H1 (cell line): Measurements from ENCODE around the gene SLC2A13. TPM values are rescaled to one million over a fixed set of nuclear protein-coding genes. Genes with fewer than 3 reads are reported as not detected.

Experiments
- CTCF ChIA-PET: fragments of 300-600 bp; sonication (Branson Sonifier 250); formaldehyde crosslinking; loops from one replicate; lab custom pipeline; 2021; ENCODE audit not compliant: partially characterized antibody; lab: Charles Lee
- POLR2A ChIA-PET: fragments of 300-600 bp; sonication (Branson Sonifier 250); formaldehyde crosslinking; loops from one replicate; lab custom pipeline; 2021; ENCODE audit warnings: inconsistent platforms; ENCODE audit not compliant: partially characterized antibody; lab: Charles Lee
- DNase-seq, 2 experiments: peaks; one replicate each; pipeline versions ENCODE4 v3.0.0 to v3.0.0-alpha.2; 2010 to 2022; ENCODE audit warnings: low spot score in 2 of 2, low read depth in 1 of 2, mixed read lengths in 1 of 2
- FAIRE-seq: peaks from 2 replicates; lab custom pipeline; 2011; peaks lifted over from hg19 to GRCh38; lab: Jason Lieb, UNC
- H2AFZ ChIP-seq: 2 replicates; pipeline ENCODE4 v1.8.1; 2012; ENCODE audit warnings: low read length, inconsistent platforms
- H2AK5ac ChIP-seq: 2 replicates; pipeline ENCODE4 v1.6.1; 2013; ENCODE audit warnings: low read depth, low read length
- H2BK120ac ChIP-seq: replicated peaks from 2 replicates; pipeline ENCODE3; 2013; ENCODE audit warnings: low read depth, low read length, inconsistent platforms
- H2BK12ac ChIP-seq: 2 replicates; pipeline ENCODE4 v1.6.1; 2013; ENCODE audit warnings: low read depth, low read length
- H2BK15ac ChIP-seq: 2 replicates; pipeline ENCODE4 v1.6.1; 2013; ENCODE audit warnings: low read length
- H2BK20ac ChIP-seq: 2 replicates; pipeline ENCODE4 v1.6.1; 2013; ENCODE audit warnings: low read length
- H2BK5ac ChIP-seq: 2 replicates; pipeline ENCODE4 v1.6.1; 2013; ENCODE audit warnings: low read depth, low read length
- H3K14ac ChIP-seq: 2 replicates; pipeline ENCODE4 v1.6.1; 2013; ENCODE audit warnings: inconsistent platforms; ENCODE audit not compliant: insufficient read length
- H3K18ac ChIP-seq: 2 replicates; pipeline ENCODE4 v1.6.1; 2013; ENCODE audit warnings: low read length; ENCODE audit errors: extremely low read depth
- H3K23ac ChIP-seq: 2 replicates; pipeline ENCODE4 v1.6.1; 2013; ENCODE audit warnings: inconsistent platforms; ENCODE audit not compliant: insufficient read length
- H3K23me2 ChIP-seq: 2 replicates; pipeline ENCODE4 v1.6.1; 2013; ENCODE audit warnings: low read depth, low read length
- H3K27ac ChIP-seq: 2 replicates; pipeline ENCODE4 v1.6.1; 2011; ENCODE audit warnings: low read depth, low read length, inconsistent platforms
- H3K27me3 ChIP-seq, 4 experiments: replicated peaks in 1 of 4; 1 replicate in 1 of 4; 2 replicates in 3 of 4; pipeline versions ENCODE4 v1.6.1 to v1.8.1; 2011 to 2013; ENCODE audit warnings: low read length in 3 of 4, mild to moderate bottlenecking in 3 of 4, inconsistent platforms in 2 of 4, mixed read lengths in 2 of 4, moderate library complexity in 1 of 4; ENCODE audit not compliant: control insufficient read depth in 3 of 4, insufficient read depth in 3 of 4; ENCODE audit errors: extremely low read depth in 1 of 4
- H3K36me3 ChIP-seq, 4 experiments: 2 replicates each; pipeline versions ENCODE4 v1.6.1 to v1.8.1; 2011 to 2013; ENCODE audit warnings: mild to moderate bottlenecking in 4 of 4, low read length in 3 of 4, moderate library complexity in 2 of 4, control low read depth in 1 of 4, inconsistent platforms in 1 of 4; ENCODE audit not compliant: insufficient read depth in 4 of 4, control insufficient read depth in 2 of 4
- H3K4ac ChIP-seq: replicated peaks from 2 replicates; pipeline ENCODE3; 2013; ENCODE audit warnings: low read length, low read depth, mixed read lengths, inconsistent platforms; ENCODE audit not compliant: insufficient read length
- H3K4me1 ChIP-seq, 4 experiments: replicated peaks in 1 of 4; 1 replicate in 1 of 4; 2 replicates in 3 of 4; pipeline versions ENCODE4 v1.6.1 to v1.8.1; 2011 to 2013; ENCODE audit warnings: low read length in 3 of 4, inconsistent platforms in 2 of 4, mixed read lengths in 1 of 4; ENCODE audit not compliant: insufficient read depth in 4 of 4, control insufficient read depth in 3 of 4
- H3K4me2 ChIP-seq, 2 experiments: 2 replicates each; pipeline versions ENCODE4 v1.6.1 to v1.8.1; 2011 to 2013; ENCODE audit warnings: low read depth in 2 of 2, low read length in 2 of 2, control low read depth in 1 of 2, inconsistent platforms in 1 of 2, mild to moderate bottlenecking in 1 of 2; ENCODE audit not compliant: insufficient read depth in 1 of 2
- H3K4me3 ChIP-seq, 4 experiments: fragments of 200-600, 300-600 bp in 1 of 4; sonication (generic), shearing (Covaris generic), sonication (Bioruptor Twin) in 1 of 4; 2 replicates each; pipeline versions ENCODE4 v1.5.1 to v1.8.1; 2011 to 2016; ENCODE audit warnings: low read length in 4 of 4, low read depth in 3 of 4, control low read depth in 2 of 4, inconsistent platforms in 2 of 4, mild to moderate bottlenecking in 2 of 4, mixed read lengths in 1 of 4, moderate library complexity in 1 of 4; ENCODE audit not compliant: insufficient read depth in 2 of 4; ENCODE audit errors: extremely low read depth in 1 of 4
- H3K56ac ChIP-seq: replicated peaks from 2 replicates; pipeline ENCODE3; 2013; ENCODE audit warnings: low read depth, mild to moderate bottlenecking, mixed read lengths, low read length, inconsistent platforms; ENCODE audit not compliant: insufficient read length
- H3K79me1 ChIP-seq: 2 replicates; pipeline ENCODE4 v1.6.1; 2013; ENCODE audit warnings: low read depth, low read length, control low read depth
- H3K79me2 ChIP-seq, 2 experiments: 2 replicates each; pipeline versions ENCODE4 v1.6.1 to v1.8.1; 2012 to 2013; ENCODE audit warnings: low read length in 2 of 2, mild to moderate bottlenecking in 2 of 2, inconsistent platforms in 1 of 2; ENCODE audit not compliant: insufficient read depth in 2 of 2, control insufficient read depth in 1 of 2
- H3K9ac ChIP-seq, 4 experiments: replicated peaks in 1 of 4; 1 replicate in 1 of 4; 2 replicates in 3 of 4; pipeline versions ENCODE4 v1.6.1 to v1.8.1; 2011 to 2013; ENCODE audit warnings: low read depth in 3 of 4, low read length in 3 of 4, control low read depth in 2 of 4, mild to moderate bottlenecking in 2 of 4, moderate library complexity in 2 of 4, inconsistent platforms in 1 of 4; ENCODE audit errors: extremely low read depth in 1 of 4
- H3K9me3 ChIP-seq, 2 experiments: 2 replicates each; pipeline versions ENCODE4 v1.6.1 to v1.8.1; 2012 to 2013; ENCODE audit warnings: mild to moderate bottlenecking in 2 of 2, moderate library complexity in 2 of 2, control low read depth in 1 of 2, inconsistent platforms in 1 of 2, low read depth in 1 of 2, low read length in 1 of 2, mixed read lengths in 1 of 2; ENCODE audit not compliant: insufficient read depth in 2 of 2
- H4K20me1 ChIP-seq, 2 experiments: replicated peaks in 1 of 2; 2 replicates each; pipeline versions ENCODE3 to v1.8.1; 2011 to 2013; ENCODE audit warnings: inconsistent platforms in 2 of 2, low read length in 2 of 2, mild to moderate bottlenecking in 1 of 2; ENCODE audit not compliant: insufficient read depth in 2 of 2, control insufficient read depth in 1 of 2
- H4K5ac ChIP-seq: 2 replicates; pipeline ENCODE4 v1.6.1; 2013; ENCODE audit warnings: low read length, low read depth, mixed read lengths, inconsistent platforms; ENCODE audit not compliant: insufficient read length
- H4K8ac ChIP-seq: 2 replicates; pipeline ENCODE4 v1.8.0; 2013; ENCODE audit warnings: mild to moderate bottlenecking, moderate library complexity, low read length, inconsistent platforms; ENCODE audit not compliant: insufficient read depth; ENCODE audit errors: extremely low read depth
- H4K91ac ChIP-seq: replicated peaks from 2 replicates; pipeline ENCODE3; 2013; ENCODE audit warnings: low read length, mixed read lengths, inconsistent platforms; ENCODE audit not compliant: insufficient read length
- BRCA1 ChIP-seq: IDR thresholded peaks from 2 replicates; pipeline ENCODE4 v1.6.1; 2012; ENCODE audit warnings: low read depth, low read length, improper control_type of control experiment
- CBX8 ChIP-seq: fragments of 300-800, 300-1000 bp; sonication (generic); IDR thresholded peaks from 2 replicates; pipeline ENCODE4 v1.7.1; 2016; ENCODE audit warnings: low read depth, low read length, borderline replicate concordance
- CHD1 ChIP-seq: IDR thresholded peaks from 2 replicates; pipeline ENCODE4 v1.6.1; 2012; ENCODE audit warnings: low read depth, low read length, improper control_type of control experiment
- EGR1 ChIP-seq: IDR thresholded peaks from 2 replicates; pipeline ENCODE4 v1.6.1; 2011; ENCODE audit warnings: low read depth, low read length, borderline replicate concordance
- EZH2 ChIP-seq: fragments of 200-600 bp; sonication (generic); IDR thresholded peaks from 2 replicates; pipeline ENCODE4 v1.7.1; 2012; ENCODE audit warnings: low read depth, mild to moderate bottlenecking, moderate library complexity, low read length, inconsistent platforms; ENCODE audit not compliant: severe bottlenecking
- GTF2F1 ChIP-seq: IDR thresholded peaks from 2 replicates; pipeline ENCODE4 v1.6.1; 2012; ENCODE audit warnings: low read depth, low read length, improper control_type of control experiment, borderline replicate concordance
- HDAC2 ChIP-seq, 2 experiments: fragments of 300-600 bp in 1 of 2; sonication (generic) in 1 of 2; IDR thresholded peaks; 2 replicates each; pipeline ENCODE4 v1.6.1; 2011 to 2012; ENCODE audit warnings: low read depth in 2 of 2, low read length in 2 of 2, mild to moderate bottlenecking in 2 of 2, moderate library complexity in 2 of 2, borderline replicate concordance in 1 of 2, inconsistent platforms in 1 of 2
- HDAC6 ChIP-seq: IDR thresholded peaks from one replicate; pipeline ENCODE4 v1.7.1; 2012; ENCODE audit warnings: low read depth, mild to moderate bottlenecking, inconsistent platforms, low read length, moderate library complexity
- JUND ChIP-seq: IDR thresholded peaks from 2 replicates; pipeline ENCODE4 v1.6.1; 2011; ENCODE audit warnings: mild to moderate bottlenecking, improper control_type of control experiment, low read length
- KDM5A ChIP-seq: fragments of 200-600 bp; IDR thresholded peaks from 2 replicates; pipeline ENCODE4 v1.7.1; 2012; ENCODE audit warnings: mild to moderate bottlenecking, low read length, inconsistent platforms, mixed read lengths
- MAFK ChIP-seq: IDR thresholded peaks from 2 replicates; pipeline ENCODE4 v1.6.1; 2012; ENCODE audit warnings: low read depth, mild to moderate bottlenecking, improper control_type of control experiment, low read length
- POU5F1 ChIP-seq: IDR thresholded peaks from 2 replicates; pipeline ENCODE4 v1.6.1; 2011; ENCODE audit warnings: low read depth, mild to moderate bottlenecking, low read length, moderate library complexity
- SIRT6 ChIP-seq: IDR thresholded peaks from one replicate; pipeline ENCODE4 v1.7.1; 2012; ENCODE audit warnings: low read length, inconsistent platforms
- SP1 ChIP-seq: IDR thresholded peaks from 2 replicates; pipeline ENCODE4 v1.6.1; 2011; ENCODE audit warnings: low read depth, low read length
- TEAD4 ChIP-seq: IDR thresholded peaks from 2 replicates; pipeline ENCODE4 v1.6.1; 2012; ENCODE audit warnings: low read depth, low read length, inconsistent platforms, mixed read lengths
- ZNF274 ChIP-seq: IDR thresholded peaks from 2 replicates; pipeline ENCODE4 v1.7.0; 2012; ENCODE audit warnings: low read length, borderline replicate concordance; ENCODE audit errors: extremely low read depth
- WGBS, 2 experiments: shearing (Covaris generic) in 1 of 2; methylation state at CpG; one replicate each; pipeline versions ENCODE4 v1.1.6 to v1.1.7; 2013 to 2015; ENCODE audit warnings: low lambda C conversion rate in 2 of 2, mixed read lengths in 2 of 2, inconsistent platforms in 1 of 2, low coverage in 1 of 2, missing lambda C conversion rate in 1 of 2; ENCODE audit not compliant: insufficient replicate concordance in 2 of 2, insufficient coverage in 1 of 2, insufficient read length in 1 of 2; ENCODE audit errors: extremely low coverage in 1 of 2, missing lambda C conversion rate in 1 of 2; 5-methylcytosine and 5-hydroxymethylcytosine counted together
- polyA plus RNA-seq, 7 experiments: library from polyadenylated mRNA; depleted of rRNA in 3 of 7; stranded (reverse) in 5 of 7; unstranded in 2 of 7; fragments of >200 nt in 5 of 7; fragments of 200-250 nt in 2 of 7; gene quantifications; 1 replicate in 5 of 7; 2 replicates in 1 of 7; 4 replicates in 1 of 7; pipeline versions ENCODE4 v1.2.1 to v1.2.3, GENCODE V29; 2011 to 2013; ENCODE audit warnings: missing spikeins in 2 of 7, mixed read lengths in 2 of 7
- total RNA-seq: library from RNA; stranded (reverse); fragmentation: NEBNext Ultra II Directional; extraction: Animal tissue kit (Norgen Biotek cat#: 25700); gene quantifications from 2 replicates; pipeline ENCODE4 v1.2.1, GENCODE V29; 2021

The SLC2A13 gene
- total and polyA plus RNA-seq, 2 of the 8 experiments (the other 6 are each of a cell fraction or from before 2014, with no cell fraction given), result 2.8 to 9.6 TPM

- Histone ChIP-seq H3K56ac (no peak overlapping the region), H3K4me2 (no peak overlapping the region), H2BK5ac (no peak overlapping the region), H3K27me3 (no peaks in the 10 kb centered on the region), H3K23ac (no peak overlapping the region), H3K36me3 (no peaks in the 10 kb centered on the region), H2AFZ (no peak overlapping the region), H3K4me1 (no peaks in the 10 kb centered on the region), H4K20me1 (no peaks in the 10 kb centered on the region), H3K9me3 (no peaks in the 10 kb centered on the region), H4K5ac (no peak overlapping the region), H3K9ac (no peak overlapping the region), H3K18ac (no peak overlapping the region), H2BK12ac (no peak overlapping the region), H2AK5ac (no peak overlapping the region), H3K4me3 (no peak overlapping the region), H2BK20ac (no peak overlapping the region), H3K79me1 (no peaks in the 10 kb centered on the region), H3K79me2 (no peaks in the 10 kb centered on the region), H3K4ac (no peak overlapping the region), H2BK15ac (no peak overlapping the region), H4K8ac (no peak overlapping the region), H4K91ac (no peak overlapping the region), H3K23me2 (no peaks in the 10 kb centered on the region), H3K27ac (no peak overlapping the region), H3K14ac (no peak overlapping the region), H2BK120ac (no peak overlapping the region)
- ChIA-PET CTCF (interaction anchor here (1.0 to 1.2 kb wide), 3 partner anchors 11 to 35 kb away, joined by 3 to 4 read pairs (median 3); no protein-coding TSS in a partner anchor), POLR2A (no interaction called here)
- FAIRE-seq (no peak), DNase-seq (no peak)
- 80% methylated on average over 2 of the region's 2 CpGs; no CpG with 5 or more reads in 1 of the 2 experiments for WGBS, 2 experiments
- no peak for TF ChIP-seq SIRT6
- no peak for TF ChIP-seq EZH2
- no peak for TF ChIP-seq POU5F1
- TF ChIP-seq EGR1, result no peak
- TF ChIP-seq CHD1, result no peak
- TF ChIP-seq CBX8, result no peak
- TF ChIP-seq KDM5A, result no peak
- no peak for TF ChIP-seq SP1
- no peak for TF ChIP-seq JUND
- TF ChIP-seq MAFK, result no peak
- no peak for TF ChIP-seq TEAD4
- no peak for TF ChIP-seq GTF2F1
- TF ChIP-seq BRCA1, result no peak
- TF ChIP-seq HDAC6, result no peak
- no peak for TF ChIP-seq ZNF274
- TF ChIP-seq HDAC2 (IDR thresholded peaks at IDR 0.05; ENCODE audit: borderline replicate concordance in 1 of 2, low read depth in 2 of 2, low read length in 2 of 2), result no peak
Observed at GRCh38 chr12:39956725-39957124, 149.2 kb downstream of the SLC2A13 start.
